Measurements from ENCODE around the gene SLC2A13. TPM values are rescaled to one million over a fixed set of nuclear protein-coding genes. Genes with fewer than 3 reads are reported as not detected.

The SLC2A13 gene
- total RNA-seq, 2 donors from 2014 or later = 14.5 to 20.0 TPM

DNA sequence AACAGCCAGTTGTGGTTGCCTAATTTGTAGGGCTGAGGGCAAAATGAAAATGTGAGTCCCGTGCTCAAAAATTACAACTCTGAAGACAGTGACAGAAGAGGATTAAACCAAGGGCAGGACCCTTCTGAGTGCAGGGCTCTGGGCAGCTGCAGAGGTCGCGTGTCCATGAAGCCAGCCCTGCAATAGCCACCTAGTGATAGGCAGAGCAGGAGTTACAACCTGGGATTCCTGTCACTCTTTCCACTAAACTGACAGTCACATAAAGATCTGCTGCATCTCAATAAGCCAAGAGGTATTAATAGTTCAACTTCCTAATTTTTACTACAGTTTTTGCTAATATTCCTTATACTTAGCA lies 94.1 kb downstream of the SLC2A13 start:
- no peak for TF ChIP-seq CTCF (IDR thresholded peaks at IDR 0.05)
- Histone ChIP-seq H3K36me3 (no peaks in the 10 kb centered on the region), H3K9me3 (no peaks in the 10 kb centered on the region), H3K27me3 (replicated peaks; ENCODE audit: insufficient read depth) (no peaks in the 10 kb centered on the region), H3K27ac (peak overlapping the region in 1 of 2 donors; percentile 14), H3K4me1 (ENCODE audit: control insufficient read depth in 1 of 2, low read depth in 2 of 2) (peaks cover 0 to 4% of the 10 kb centered on the region in 2 donors), H3K4me3 (peak overlapping the region; percentile 68)
- ATAC-seq (ENCODE audit: insufficient number of reproducible peaks, low FRiP score, low read depth) = no peak
- DNase-seq (ENCODE audit: low spot score) = no peak

DNA sequence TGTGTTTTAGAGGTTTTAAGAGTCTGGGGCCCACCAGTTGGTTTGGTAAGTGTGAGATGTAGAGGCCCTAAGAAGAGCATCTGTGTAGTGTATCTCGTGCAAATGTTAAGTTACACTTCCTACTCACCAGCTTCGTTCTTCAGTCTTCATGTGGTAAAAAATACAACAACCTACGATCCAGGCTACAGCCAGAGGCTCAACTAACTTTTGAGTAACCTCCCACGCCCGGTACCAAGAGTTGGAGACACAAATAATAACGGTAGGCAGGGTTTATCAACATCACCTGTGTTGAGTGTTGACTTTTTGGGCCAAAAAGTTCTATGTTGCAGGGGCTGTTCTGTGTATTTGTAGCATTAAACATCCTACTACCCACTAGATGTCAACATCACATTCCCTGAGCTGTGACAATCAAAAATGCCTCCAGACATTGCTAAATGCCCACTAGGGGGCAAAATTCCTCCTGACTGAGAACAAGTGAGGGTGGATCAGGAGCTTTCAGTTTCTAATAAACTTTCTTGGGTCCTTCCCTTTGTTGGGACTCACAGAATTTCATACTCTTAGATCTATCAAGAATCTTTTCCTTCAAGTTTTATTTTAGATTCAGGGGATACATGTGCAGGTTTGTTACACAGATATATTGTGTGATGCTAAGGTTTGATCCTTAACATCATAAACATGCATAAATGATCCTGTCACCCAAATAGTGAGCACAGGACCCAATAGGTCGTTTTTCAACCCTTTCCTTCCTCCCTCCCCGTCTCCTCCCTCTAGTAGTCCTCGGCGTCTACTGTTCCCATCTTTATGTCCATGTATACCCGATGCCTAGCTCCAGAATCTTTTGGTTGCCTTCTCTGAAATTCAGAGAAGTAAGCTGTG lies 94.7 kb downstream of the SLC2A13 start:
- TF ChIP-seq CTCF (IDR thresholded peaks at IDR 0.05) = peak; percentile 77
- H3K27me3 ChIP-seq (replicated peaks; ENCODE audit: insufficient read depth) = no peaks in the 10 kb centered on the region
- ATAC-seq (ENCODE audit: insufficient number of reproducible peaks, low FRiP score, low read depth) = peak; percentile 80
- no peaks in the 10 kb centered on the region for H3K36me3 ChIP-seq
- peak overlapping the region; percentile 68 for H3K4me3 ChIP-seq
- H3K4me1 ChIP-seq (ENCODE audit: control insufficient read depth in 1 of 2, low read depth in 2 of 2) = peaks cover 0 to 4% of the 10 kb centered on the region in 2 donors
- H3K27ac ChIP-seq = peak overlapping the region in 1 of 2 donors; percentile 14
- no peaks in the 10 kb centered on the region for H3K9me3 ChIP-seq
- peak; percentile 20 for DNase-seq (ENCODE audit: low spot score)

DNA sequence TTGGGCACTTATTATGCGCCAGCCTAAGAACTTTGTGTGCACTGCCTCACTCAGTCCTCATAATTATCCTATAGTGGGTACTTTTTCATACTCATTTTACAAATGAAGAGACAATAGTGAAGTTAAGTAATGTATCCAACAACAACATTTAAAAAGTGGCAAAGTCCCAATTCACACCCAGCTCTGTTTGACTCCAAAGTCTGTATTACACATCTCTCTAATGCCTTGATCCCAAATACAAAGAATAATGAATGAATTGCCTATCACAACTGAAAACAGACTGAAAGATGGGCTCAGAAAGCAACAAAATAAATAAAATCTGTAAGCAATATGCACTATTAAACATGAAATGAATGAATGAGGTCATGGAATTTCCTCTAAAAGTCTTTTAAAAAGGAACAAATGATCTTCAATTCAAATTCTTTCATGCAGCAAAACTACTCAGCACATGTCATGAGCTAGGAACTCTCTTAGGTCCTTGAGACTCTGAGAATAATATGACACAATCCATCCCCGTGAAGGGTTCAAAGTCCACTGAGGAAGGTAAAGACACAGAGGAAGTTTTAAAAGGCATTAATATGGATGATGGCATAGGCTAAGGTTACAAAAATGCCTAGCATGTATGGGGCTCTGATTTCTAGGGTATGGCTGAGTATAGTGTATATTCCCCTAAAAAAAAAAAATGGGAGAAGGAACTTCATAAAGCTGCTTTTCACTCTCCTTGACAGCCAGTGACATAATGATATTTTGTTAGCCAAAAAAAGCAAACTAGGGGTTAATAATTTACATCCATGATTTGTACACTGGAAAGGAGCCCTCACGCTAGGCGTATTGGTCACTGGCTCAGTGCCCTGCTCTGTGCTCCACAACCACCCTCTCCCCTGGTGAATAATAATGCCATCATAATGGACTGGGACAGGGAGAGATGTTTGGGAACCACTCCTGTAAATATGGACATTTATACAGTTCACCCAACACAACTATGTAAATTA lies 103.4 kb downstream of the SLC2A13 start:
- no peaks in the 10 kb centered on the region for H3K36me3 ChIP-seq
- peaks cover 20% of the 10 kb centered on the region for H3K9me3 ChIP-seq
- DNase-seq (ENCODE audit: low spot score) (no peak), ATAC-seq (ENCODE audit: insufficient number of reproducible peaks, low FRiP score, low read depth) (no peak)
- no peaks in the 10 kb centered on the region for H3K27me3 ChIP-seq (replicated peaks; ENCODE audit: insufficient read depth)
- no peaks in the 10 kb centered on the region for H3K4me1 ChIP-seq (ENCODE audit: control insufficient read depth in 1 of 2, low read depth in 2 of 2)
- H3K4me3 ChIP-seq = no peak overlapping the region
- TF ChIP-seq CTCF (IDR thresholded peaks at IDR 0.05) = no peak
- H3K27ac ChIP-seq = no peak overlapping the region

DNA sequence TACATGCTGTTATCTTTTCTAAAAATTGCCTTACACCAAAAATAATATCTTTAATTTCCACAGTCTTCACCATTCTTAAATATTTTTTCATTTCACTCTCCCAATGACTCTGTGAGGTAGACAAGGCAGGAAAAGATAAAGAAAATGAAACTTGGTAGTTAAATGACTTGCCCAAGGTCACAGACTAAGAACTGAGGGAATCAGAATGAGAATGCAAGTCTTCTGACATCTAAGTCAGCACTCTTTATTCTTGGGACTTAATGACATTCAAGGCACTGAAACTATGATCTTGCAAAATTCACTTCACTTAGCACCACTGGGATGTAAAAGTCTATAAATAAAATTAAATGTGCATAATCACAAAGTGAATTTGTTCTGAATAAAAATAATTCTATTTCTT lies 104.5 kb downstream of the SLC2A13 start:
- Histone ChIP-seq H3K9me3 (peaks cover 20% of the 10 kb centered on the region), H3K36me3 (no peaks in the 10 kb centered on the region), H3K4me1 (ENCODE audit: control insufficient read depth in 1 of 2, low read depth in 2 of 2) (no peaks in the 10 kb centered on the region), H3K27ac (no peak overlapping the region), H3K27me3 (replicated peaks; ENCODE audit: insufficient read depth) (no peaks in the 10 kb centered on the region), H3K4me3 (no peak overlapping the region)
- ATAC-seq (ENCODE audit: insufficient number of reproducible peaks, low FRiP score, low read depth) (no peak), DNase-seq (ENCODE audit: low spot score) (no peak)
- TF ChIP-seq CTCF (IDR thresholded peaks at IDR 0.05) = no peak

- H3K9me3 ChIP-seq = peaks cover 20% of the 10 kb centered on the region
- DNase-seq (ENCODE audit: low spot score) (no peak), ATAC-seq (ENCODE audit: insufficient number of reproducible peaks, low FRiP score, low read depth) (no peak)
- no peak overlapping the region for H3K27ac ChIP-seq
- H3K4me1 ChIP-seq (ENCODE audit: control insufficient read depth in 1 of 2, low read depth in 2 of 2) = no peaks in the 10 kb centered on the region
- TF ChIP-seq CTCF (IDR thresholded peaks at IDR 0.05) = no peak
- H3K27me3 ChIP-seq (replicated peaks; ENCODE audit: insufficient read depth) = no peaks in the 10 kb centered on the region
- H3K4me3 ChIP-seq = no peak overlapping the region
- no peaks in the 10 kb centered on the region for H3K36me3 ChIP-seq
Observed at GRCh38 chr12:40000884-40001283, 105.0 kb downstream of the SLC2A13 start.

All from thoracic aorta (tissue), 2 donors.